HepG2 (cell line): ENCODE measurements around the gene OLFM2. TPM values are rescaled to one million over a fixed set of nuclear protein-coding genes. Genes with fewer than 3 reads are reported as not detected.

Experiments
- ARID4A ChIP-seq: sonication (generic); formaldehyde crosslinking; IDR thresholded peaks from 2 replicates; pipeline ENCODE4 v1.5.0; 2020; ENCODE audit warnings: mild to moderate bottlenecking, missing genetic modification reagents, borderline replicate concordance
- ATF6 ChIP-seq: sonication (generic); formaldehyde crosslinking; conservative IDR thresholded peaks from 2 replicates; pipeline ENCODE4 v1.4.0; 2020; ENCODE audit warnings: missing genetic modification reagents
- ELK4 ChIP-seq: sonication (generic); formaldehyde crosslinking; IDR thresholded peaks from 2 replicates; pipeline ENCODE4 v1.9.0; 2021; ENCODE audit warnings: missing genetic modification reagents, borderline replicate concordance
- FOXM1 ChIP-seq: sonication (generic); formaldehyde crosslinking; IDR thresholded peaks from 2 replicates; pipeline ENCODE4 v1.5.0; 2020; ENCODE audit warnings: missing genetic modification reagents
- FOXP1 ChIP-seq, 2 experiments: fragments of 450-650 bp in 1 of 2; IDR thresholded peaks; 2 replicates each; pipeline ENCODE4 v1.6.1; 2017 to 2018; ENCODE audit warnings: antibody characterized with exemption in 1 of 2
- SAFB2 ChIP-seq: sonication (generic); formaldehyde crosslinking; IDR thresholded peaks from 2 replicates; pipeline ENCODE4 v1.5.1; 2020; ENCODE audit warnings: missing genetic modification reagents, low read depth, mild to moderate bottlenecking, borderline replicate concordance
- SIN3B ChIP-seq: fragments of 150-350 bp; IDR thresholded peaks from 2 replicates; pipeline ENCODE4 v1.6.1; 2014; ENCODE audit warnings: low read length
- SP1 ChIP-seq, 2 experiments: fragments of 450-650 bp in 1 of 2; sonication (generic) in 1 of 2; formaldehyde crosslinking in 1 of 2; IDR thresholded peaks; 2 replicates each; pipeline versions ENCODE4 v1.4.0 to v1.6.1; 2016 to 2020; ENCODE audit warnings: missing genetic modification reagents in 1 of 2
- SRY ChIP-seq: sonication (generic); formaldehyde crosslinking; IDR thresholded peaks from 2 replicates; pipeline ENCODE4 v1.8.0; 2022; ENCODE audit warnings: mild to moderate bottlenecking, missing genetic modification reagents
- U2AF2 ChIP-seq: fragments of 200-400 bp; formaldehyde crosslinking; IDR thresholded peaks from 2 replicates; pipeline ENCODE4 v1.6.1; 2017; ENCODE audit warnings: low read depth, mild to moderate bottlenecking, low read length
- ZNF232 ChIP-seq: sonication (generic); formaldehyde crosslinking; IDR thresholded peaks from 2 replicates; pipeline ENCODE4 v1.4.0; 2020; ENCODE audit warnings: missing genetic modification reagents, borderline replicate concordance
- ZNF383 ChIP-seq: sonication (generic); formaldehyde crosslinking; IDR thresholded peaks from 2 replicates; pipeline ENCODE4 v1.4.0; 2020; ENCODE audit warnings: missing genetic modification reagents, mild to moderate bottlenecking, borderline replicate concordance
- polyA plus RNA-seq, 8 experiments: library from polyadenylated mRNA; depleted of rRNA in 3 of 8; stranded (reverse) in 7 of 8; unstranded in 1 of 8; fragments of >200 nt; fragmentation: Illumina TruSeq in 4 of 8; extraction: Trizol in 4 of 8; gene quantifications; 2 replicates each; pipeline versions ENCODE4 v1.2.1 to v1.2.3, GENCODE V29; 2011 to 2016; ENCODE audit warnings: low read depth in 4 of 8, missing spikeins in 1 of 8, mixed read lengths in 1 of 8; ENCODE audit not compliant: insufficient read depth in 1 of 8
- total RNA-seq, 5 experiments: library from RNA; depleted of rRNA; stranded (reverse); fragments of >200 nt; fragmentation: Illumina TruSeq; extraction: Trizol; gene quantifications; 2 replicates each; pipeline ENCODE4 v1.2.3, GENCODE V29; 2016; ENCODE audit warnings: low read depth in 1 of 5
- TF ChIP-seq, protein P1 (sequence below): sonication (generic); formaldehyde crosslinking; IDR thresholded peaks from 2 replicates; pipeline ENCODE4 v1.5.0; 2020; ENCODE audit warnings: missing genetic modification reagents
- TF ChIP-seq, protein P2 (sequence below): sonication (generic); formaldehyde crosslinking; IDR thresholded peaks from 2 replicates; pipeline ENCODE4 v1.8.0; 2022; ENCODE audit warnings: missing genetic modification reagents, low read depth, mild to moderate bottlenecking, borderline replicate concordance
- TF ChIP-seq, protein P3 (sequence below): sonication (generic); formaldehyde crosslinking; IDR thresholded peaks from 2 replicates; pipeline ENCODE4 v1.5.0; 2020; ENCODE audit warnings: missing genetic modification reagents

Gene OLFM2
- total and polyA plus RNA-seq, 2 of the 13 experiments (the other 11 are each of a cell fraction or from before 2014, with no cell fraction given): 0.20 to 0.51 TPM

DNA sequence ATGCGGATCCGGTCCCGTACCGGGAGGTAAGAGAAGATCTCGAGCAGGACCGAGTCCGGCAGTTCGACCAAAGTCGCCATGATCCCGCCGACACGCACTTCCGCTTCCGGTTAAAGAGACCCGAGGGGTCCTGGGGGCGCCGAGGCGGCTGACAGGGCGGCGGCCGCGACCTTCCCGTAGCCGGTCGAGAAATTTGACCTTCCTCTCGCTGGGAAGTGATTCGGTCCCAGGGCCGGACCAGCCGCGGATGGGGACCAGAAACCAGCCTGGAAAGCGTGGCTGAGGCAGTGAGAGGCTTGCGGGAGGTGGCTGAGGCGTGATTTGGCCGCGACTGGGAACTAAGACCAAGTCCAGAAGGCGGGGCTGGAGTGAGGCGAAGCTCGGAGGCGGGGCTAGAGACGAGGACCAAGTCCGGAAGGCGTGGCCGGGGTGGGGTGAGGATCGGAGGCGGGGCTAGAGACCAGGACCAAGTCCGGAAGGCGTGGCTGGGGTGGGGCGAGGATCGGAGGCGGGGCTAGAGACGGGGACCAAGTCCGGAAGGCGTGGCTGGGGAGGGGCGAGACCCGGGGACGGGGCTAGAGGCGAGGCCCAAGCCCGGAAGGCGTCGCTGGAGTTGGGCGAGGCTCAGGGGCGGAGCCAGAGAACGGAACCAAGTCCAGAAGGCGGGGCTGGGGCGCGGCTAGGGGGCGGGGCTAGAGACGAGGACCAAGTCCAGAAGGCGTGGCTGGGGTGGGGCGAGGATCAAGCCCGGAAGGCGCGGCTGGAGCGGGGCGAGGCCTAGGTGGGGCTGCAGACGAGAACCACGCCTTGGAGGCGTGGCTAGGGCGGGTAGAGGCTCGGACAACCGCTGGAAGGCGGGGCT lies 117.3 kb downstream of the OLFM2 start, which contains the start of gene FBXL12 (continued):
- TF ChIP-seq U2AF2: no peak
- TF ChIP-seq SAFB2 (CRISPR knock-in tag): peak; percentile 64; the same call in 1 of the 2 replicates
- TF ChIP-seq, protein P1, sequence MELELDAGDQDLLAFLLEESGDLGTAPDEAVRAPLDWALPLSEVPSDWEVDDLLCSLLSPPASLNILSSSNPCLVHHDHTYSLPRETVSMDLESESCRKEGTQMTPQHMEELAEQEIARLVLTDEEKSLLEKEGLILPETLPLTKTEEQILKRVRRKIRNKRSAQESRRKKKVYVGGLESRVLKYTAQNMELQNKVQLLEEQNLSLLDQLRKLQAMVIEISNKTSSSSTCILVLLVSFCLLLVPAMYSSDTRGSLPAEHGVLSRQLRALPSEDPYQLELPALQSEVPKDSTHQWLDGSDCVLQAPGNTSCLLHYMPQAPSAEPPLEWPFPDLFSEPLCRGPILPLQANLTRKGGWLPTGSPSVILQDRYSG (CRISPR knock-in tag): no peak
- TF ChIP-seq ARID4A (CRISPR knock-in tag): peak; percentile 96
- peak; percentile 79; the same call in 1 of the 2 replicates for TF ChIP-seq ATF6 (CRISPR knock-in tag)
- no peak for TF ChIP-seq ELK4 (CRISPR knock-in tag)
- no peak for TF ChIP-seq FOXP1 (IDR thresholded peaks at IDR 0.05)
- TF ChIP-seq FOXP1 (CRISPR knock-in tag; IDR thresholded peaks at IDR 0.05): no peak
- TF ChIP-seq, protein P2, sequence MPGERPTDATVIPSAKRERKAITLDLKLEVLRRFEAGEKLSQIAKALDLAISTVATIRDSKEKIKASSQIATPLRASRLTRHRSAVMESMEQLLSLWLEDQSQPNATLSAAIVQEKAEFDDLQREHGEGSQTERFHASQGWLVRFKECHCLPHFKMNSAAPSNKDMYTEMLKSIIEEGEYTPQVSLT: no peak
- TF ChIP-seq ZNF383 (CRISPR knock-in tag): no peak
- TF ChIP-seq SIN3B: peak; percentile 96
- TF ChIP-seq FOXM1: no peak
- TF ChIP-seq, protein P3, sequence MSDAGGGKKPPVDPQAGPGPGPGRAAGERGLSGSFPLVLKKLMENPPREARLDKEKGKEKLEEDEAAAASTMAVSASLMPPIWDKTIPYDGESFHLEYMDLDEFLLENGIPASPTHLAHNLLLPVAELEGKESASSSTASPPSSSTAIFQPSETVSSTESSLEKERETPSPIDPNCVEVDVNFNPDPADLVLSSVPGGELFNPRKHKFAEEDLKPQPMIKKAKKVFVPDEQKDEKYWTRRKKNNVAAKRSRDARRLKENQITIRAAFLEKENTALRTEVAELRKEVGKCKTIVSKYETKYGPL (CRISPR knock-in tag): no peak
- TF ChIP-seq ZNF232: no peak
- TF ChIP-seq SRY (CRISPR knock-in tag): peak; percentile 60; the same call in 1 of the 2 replicates
- TF ChIP-seq SP1 (IDR thresholded peaks at IDR 0.05): no peak
- TF ChIP-seq SP1 (CRISPR knock-in tag; IDR thresholded peaks at IDR 0.05): peak; percentile 71
